Upper lobe of left lung (tissue), 6 donors: ENCODE results near the gene PTPRN. TPM values are rescaled to one million over a fixed set of nuclear protein-coding genes. Genes with fewer than 3 reads are reported as not detected.

Experiments used
- ATAC-seq, 2 donors: fragments of 200-7000 bp; cut with Tn5 transposase; one replicate each; pipeline ENCODE4 v1.9.1; 2022; ENCODE audit warnings: mild to moderate bottlenecking in 2 of 2, moderate library complexity in 2 of 2; ENCODE audit not compliant: low FRiP score in 2 of 2
- DNase-seq, 2 donors: peaks; one replicate each; pipeline ENCODE4 v3.0.0-alpha.2; 2019 to 2020
- H3K27ac ChIP-seq, 4 donors: fragments of 200-600 bp; sonication (generic); one replicate each; pipeline ENCODE4 v1.5.1; 2016 to 2019
- H3K27me3 ChIP-seq, 4 donors: fragments of 200-600 bp; sonication (generic); one replicate each; pipeline ENCODE4 v1.5.1; 2017 to 2019
- H3K36me3 ChIP-seq, 4 donors: fragments of 200-600 bp; sonication (generic); one replicate each; pipeline ENCODE4 v1.5.1; 2016 to 2019
- H3K4me1 ChIP-seq, 4 donors: fragments of 200-600 bp; sonication (generic); one replicate each; pipeline ENCODE4 v1.5.1; 2018 to 2019
- H3K4me3 ChIP-seq, 4 donors: fragments of 200-600 bp; sonication (generic); one replicate each; pipeline ENCODE4 v1.5.1; 2017 to 2019; ENCODE audit warnings: mild to moderate bottlenecking in 2 of 4, moderate library complexity in 1 of 4
- H3K9me3 ChIP-seq, 4 donors: fragments of 200-600 bp; sonication (generic); one replicate each; pipeline ENCODE4 v1.5.1; 2018 to 2019
- CTCF ChIP-seq, 6 experiments: fragments of 450-650 bp in 4 of 6; fragments of 200-600 bp in 2 of 6; sonication (generic) in 2 of 6; IDR thresholded peaks; one replicate each; pipeline ENCODE4 v1.5.1; 2016 to 2019; ENCODE audit warnings: antibody characterized with exemption in 6 of 6
- EP300 ChIP-seq, 4 donors: sonication (generic); formaldehyde crosslinking; IDR thresholded peaks; one replicate each; pipeline ENCODE4 v1.5.1; 2017; ENCODE audit warnings: antibody characterized with exemption in 4 of 4, control low read depth in 2 of 4
- POLR2A ChIP-seq, 4 donors: fragments of 450-650 bp; IDR thresholded peaks; one replicate each; pipeline ENCODE4 v1.5.1; 2016 to 2017; ENCODE audit warnings: antibody characterized with exemption in 4 of 4, mild to moderate bottlenecking in 2 of 4
- POLR2AphosphoS5 ChIP-seq, 2 donors: sonication (generic); formaldehyde crosslinking; IDR thresholded peaks; one replicate each; pipeline ENCODE4 v1.5.1; 2017; ENCODE audit warnings: antibody characterized with exemption in 2 of 2
- WGBS, 2 donors: methylation state at CpG; one replicate each; pipeline ENCODE4 v1.1.5; 2017 to 2018; 5-methylcytosine and 5-hydroxymethylcytosine counted together
- total RNA-seq, 6 donors: library from RNA; depleted of rRNA in 4 of 6; stranded (reverse); fragments of >200 nt in 4 of 6; gene quantifications; one replicate each; pipeline versions ENCODE4 v1.1.0 to v1.2.1, GENCODE V29; 2016 to 2021
- donor health status: DM: no; HTN: no; CAD: no; lungs with moderate emphysema.
- donor health status: DM: no; HTN: yes; CAD: no; lungs with severe emphysema.

PTPRN gene
- total RNA-seq, 6 donors from 2014 or later = 0.20 to 4.4 (median 0.68) TPM; not detected in 2

GRCh38 chr2:219282943-219283581 is 26.1 kb downstream of the PTPRN start:
- H3K4me1 ChIP-seq = peaks cover 15 to 22% (median 18%) of the 10 kb centered on the region in 4 donors
- 93 to 96% methylated on average over 15 to 17 of the region's 17 CpGs for WGBS, 2 donors
- no peak overlapping the region for H3K4me3 ChIP-seq
- no peaks in the 10 kb centered on the region for H3K27me3 ChIP-seq
- no peaks in the 10 kb centered on the region for H3K9me3 ChIP-seq
- H3K27ac ChIP-seq = no peak overlapping the region
- TF ChIP-seq POLR2AphosphoS5 (IDR thresholded peaks at IDR 0.05) (no peak), EP300 (IDR thresholded peaks at IDR 0.05) (no peak), POLR2A (IDR thresholded peaks at IDR 0.05) (no peak), CTCF (IDR thresholded peaks at IDR 0.05) (no peak)
- DNase-seq (peak in 1 of 2 donors; percentile 39), ATAC-seq (no peak)
- H3K36me3 ChIP-seq = peaks cover 17 to 64% (median 54%) of the 10 kb centered on the region in 4 donors

GRCh38 chr2:219282375-219282774 is 26.8 kb downstream of the PTPRN start:
- peaks cover 22 to 29% (median 24%) of the 10 kb centered on the region in 4 donors for H3K4me1 ChIP-seq
- H3K27me3 ChIP-seq = no peaks in the 10 kb centered on the region
- H3K4me3 ChIP-seq = no peak overlapping the region
- TF ChIP-seq POLR2AphosphoS5 (IDR thresholded peaks at IDR 0.05) (no peak), POLR2A (IDR thresholded peaks at IDR 0.05) (no peak), CTCF (IDR thresholded peaks at IDR 0.05) (no peak), EP300 (IDR thresholded peaks at IDR 0.05) (no peak)
- H3K36me3 ChIP-seq = peaks cover 17 to 64% (median 54%) of the 10 kb centered on the region in 4 donors
- H3K27ac ChIP-seq = no peak overlapping the region
- no peak for ATAC-seq
- no peak for DNase-seq
- H3K9me3 ChIP-seq = no peaks in the 10 kb centered on the region
- 88 to 92% methylated on average over 5 of the region's 5 CpGs for WGBS, 2 donors

- peaks cover 22 to 29% (median 24%) of the 10 kb centered on the region in 4 donors for H3K4me1 ChIP-seq
- H3K27ac ChIP-seq = no peak overlapping the region
- no peaks in the 10 kb centered on the region for H3K27me3 ChIP-seq
- H3K36me3 ChIP-seq = peaks cover 17 to 60% (median 53%) of the 10 kb centered on the region in 4 donors
- WGBS, 2 donors = 75 to 85% methylated on average over 2 to 8 of the region's 8 CpGs
- H3K9me3 ChIP-seq = no peaks in the 10 kb centered on the region
- no peak overlapping the region for H3K4me3 ChIP-seq
- DNase-seq (no peak), ATAC-seq (no peak)
- TF ChIP-seq EP300 (IDR thresholded peaks at IDR 0.05) = no peak
- no peak for TF ChIP-seq POLR2AphosphoS5 (IDR thresholded peaks at IDR 0.05)
- TF ChIP-seq CTCF (IDR thresholded peaks at IDR 0.05) = no peak
- TF ChIP-seq POLR2A (IDR thresholded peaks at IDR 0.05) = no peak
Observed at GRCh38 chr2:219281588-219281987, 27.6 kb downstream of the PTPRN start.

GRCh38 chr2:219280651-219281050 is 28.6 kb downstream of the PTPRN start:
- no peaks in the 10 kb centered on the region for H3K27me3 ChIP-seq
- H3K27ac ChIP-seq = peak overlapping the region in 3 of 4 donors; percentile 97 to 100 (median 98)
- DNase-seq (no peak), ATAC-seq (no peak)
- H3K4me3 ChIP-seq = no peak overlapping the region
- peaks cover 22 to 29% (median 24%) of the 10 kb centered on the region in 4 donors for H3K4me1 ChIP-seq
- peaks cover 17 to 53% (median 47%) of the 10 kb centered on the region in 4 donors for H3K36me3 ChIP-seq
- no peak for TF ChIP-seq CTCF (IDR thresholded peaks at IDR 0.05)
- no peak for TF ChIP-seq POLR2A (IDR thresholded peaks at IDR 0.05)
- TF ChIP-seq EP300 (IDR thresholded peaks at IDR 0.05) = no peak
- TF ChIP-seq POLR2AphosphoS5 (IDR thresholded peaks at IDR 0.05) = no peak
- WGBS, 2 donors = 90 to 94% methylated on average over 2 to 4 of the region's 4 CpGs
- H3K9me3 ChIP-seq = no peaks in the 10 kb centered on the region
